MG63 (cell line): Measurements from ENCODE around the gene PHLDA3. TPM values are rescaled to one million over a fixed set of nuclear protein-coding genes. Genes with fewer than 3 reads are reported as not detected.

ENCODE experiments used
- DNase-seq: peaks from one replicate; pipeline ENCODE4 v3.0.0-alpha.2; 2020
- H3K27me3 ChIP-seq: fragments of 250-450 bp; sonication (Bioruptor Pico); 2 replicates; pipeline ENCODE4 v1.5.1; 2020; ENCODE audit warnings: mild to moderate bottlenecking, moderate library complexity
- H3K36me3 ChIP-seq: fragments of 250-450 bp; sonication (Bioruptor Pico); 2 replicates; pipeline ENCODE4 v1.5.1; 2020; ENCODE audit warnings: mild to moderate bottlenecking, moderate library complexity
- H3K4me3 ChIP-seq: fragments of 250-450 bp; sonication (Bioruptor Pico); 2 replicates; pipeline ENCODE4 v1.5.1; 2020; ENCODE audit warnings: mild to moderate bottlenecking, moderate library complexity
- H3K9me3 ChIP-seq: fragments of 250-450 bp; sonication (Bioruptor Pico); 2 replicates; pipeline ENCODE4 v1.5.1; 2020; ENCODE audit warnings: mild to moderate bottlenecking, moderate library complexity
- total RNA-seq: library from RNA; depleted of rRNA; stranded (reverse); fragments of >200 nt; shearing (Covaris generic); gene quantifications from 2 replicates; pipeline ENCODE4 v1.2.3, GENCODE V29; 2014; ENCODE audit warnings: low replicate concordance; rRNA removed

PHLDA3 gene
- total RNA-seq, result 51.7 and 72.2 TPM in 2 replicates

- H3K27me3 ChIP-seq, result no peaks in the 10 kb centered on the region
- peak; percentile 95 for DNase-seq
- peak within 1 kb of the TSS; percentile 69 for H3K4me3 ChIP-seq
- H3K9me3 ChIP-seq, result no peaks in the 10 kb centered on the region
- peaks cover 23% of the 10 kb centered on the region for H3K36me3 ChIP-seq
Measured at GRCh38 chr1:201468844-201469644, at the start of gene PHLDA3. Gene PHLDA3, minus strand, starts transcription at chr1:201469188. Its CDS starts 402 bp downstream, at chr1:201468786.

DNA sequence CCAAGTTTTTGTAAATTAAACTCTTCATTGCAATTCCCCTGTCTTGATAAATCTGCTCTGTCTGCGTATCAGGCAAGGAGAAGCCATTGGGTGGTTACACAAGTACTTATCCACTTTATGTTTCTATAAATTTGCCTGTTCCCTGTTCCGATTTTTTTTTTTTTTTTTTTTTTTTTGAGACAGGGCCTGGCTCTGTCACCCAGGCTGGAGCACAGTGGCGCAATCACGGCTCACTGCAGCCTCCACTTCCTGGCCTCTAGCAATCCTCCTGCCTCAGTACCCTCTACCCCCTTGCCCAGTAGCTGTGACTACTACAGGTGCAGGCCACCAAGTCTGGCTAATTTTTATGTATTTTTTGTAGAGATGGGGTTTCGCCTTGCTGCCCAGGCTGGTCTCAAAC is 49.1 kb upstream of the PHLDA3 start:
- DNase-seq, result no peak
- H3K9me3 ChIP-seq, result peaks cover under 1% of the 10 kb centered on the region
- H3K4me3 ChIP-seq, result no peak overlapping the region
- H3K27me3 ChIP-seq, result no peaks in the 10 kb centered on the region
- H3K36me3 ChIP-seq, result no peaks in the 10 kb centered on the region

DNA sequence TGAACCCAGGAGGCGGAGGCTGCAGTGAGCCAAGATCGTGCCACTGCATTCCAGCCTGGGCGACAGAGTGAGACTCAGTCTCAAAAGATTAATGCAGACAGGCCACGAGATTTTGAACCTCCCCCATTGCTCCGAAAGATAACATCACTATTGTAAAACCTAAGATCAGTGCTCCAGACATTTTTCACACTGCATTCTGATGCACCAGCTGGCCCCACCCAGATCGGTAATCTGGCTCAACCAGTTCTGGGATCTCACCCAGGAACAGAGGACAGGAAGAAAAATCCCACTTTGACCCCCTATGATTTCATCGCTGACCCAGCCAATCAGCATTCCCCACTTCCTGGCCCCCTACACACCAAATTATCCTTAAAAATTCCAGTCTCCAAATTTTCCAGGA is 48.6 kb upstream of the PHLDA3 start:
- no peaks in the 10 kb centered on the region for H3K9me3 ChIP-seq
- DNase-seq, result no peak
- no peaks in the 10 kb centered on the region for H3K27me3 ChIP-seq
- H3K4me3 ChIP-seq, result no peak overlapping the region
- no peaks in the 10 kb centered on the region for H3K36me3 ChIP-seq

DNA sequence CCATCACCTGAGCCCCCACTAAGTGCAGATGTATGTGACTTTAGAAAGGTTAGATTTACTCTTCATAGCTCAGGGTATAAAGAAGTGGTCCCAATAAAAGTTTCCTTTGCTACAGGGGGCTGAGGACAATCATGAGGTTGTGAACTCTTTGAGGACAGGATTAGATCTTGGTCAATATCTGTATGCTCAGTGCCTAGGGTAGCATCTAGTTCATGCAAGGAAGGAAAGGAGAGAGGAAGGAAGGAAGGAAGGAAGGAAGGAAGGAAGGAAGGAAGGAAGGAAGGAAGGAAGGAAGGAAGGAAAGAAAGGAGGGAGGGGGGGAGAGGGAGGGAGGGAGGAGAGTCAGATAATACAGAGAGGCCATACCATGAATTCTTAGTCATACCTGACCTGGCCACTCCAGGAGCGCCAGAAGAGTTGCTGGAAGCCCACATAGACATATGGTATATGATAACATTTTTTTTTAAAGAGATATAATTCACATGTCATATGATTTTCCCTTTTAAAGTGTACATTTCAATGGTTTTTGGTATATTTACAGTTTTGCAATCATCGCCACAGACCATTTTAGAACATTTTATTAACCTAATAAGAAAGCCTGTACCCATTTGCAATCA is 47.6 kb upstream of the PHLDA3 start:
- Histone ChIP-seq H3K36me3 (no peaks in the 10 kb centered on the region), H3K9me3 (no peaks in the 10 kb centered on the region), H3K27me3 (no peaks in the 10 kb centered on the region), H3K4me3 (no peak overlapping the region)
- DNase-seq, result no peak

- no peaks in the 10 kb centered on the region for H3K27me3 ChIP-seq
- DNase-seq, result no peak
- H3K4me3 ChIP-seq, result no peak overlapping the region
- H3K36me3 ChIP-seq, result no peaks in the 10 kb centered on the region
- H3K9me3 ChIP-seq, result no peaks in the 10 kb centered on the region
Measured at GRCh38 chr1:201515895-201516294, 46.9 kb upstream of the PHLDA3 start.

DNA sequence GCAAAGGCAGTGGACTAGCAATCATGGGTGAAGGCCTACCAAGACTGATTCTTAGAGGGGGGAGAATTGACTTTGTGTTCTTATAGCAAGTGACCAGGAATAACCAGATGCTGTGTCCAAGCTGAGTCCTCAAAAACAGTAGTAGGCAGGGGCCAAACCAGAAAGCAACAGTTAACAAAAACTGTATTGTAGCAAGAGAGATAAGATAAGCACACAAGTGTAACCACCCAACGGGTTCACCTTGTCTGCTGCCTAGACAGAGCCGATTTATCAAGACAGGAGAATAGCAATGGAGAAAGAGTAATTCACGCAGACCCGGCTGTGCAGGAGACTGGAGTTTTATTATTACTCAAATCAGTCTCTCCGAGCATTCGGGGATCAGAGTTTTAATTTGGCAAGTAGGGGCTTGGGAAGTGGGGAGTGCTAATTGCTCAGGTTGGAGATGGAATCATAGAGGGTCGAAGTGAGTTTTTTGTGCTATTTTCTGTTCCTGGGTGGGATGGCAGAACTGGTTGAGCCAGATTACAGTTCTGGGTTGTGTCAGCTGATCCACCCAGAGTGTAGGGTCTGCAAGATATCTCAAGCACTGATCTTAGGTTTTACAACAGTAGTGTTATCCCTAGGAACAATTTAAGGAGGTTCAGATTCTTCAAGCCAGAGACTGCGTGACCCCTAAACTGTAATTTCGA is 46.2 kb upstream of the PHLDA3 start:
- Histone ChIP-seq H3K4me3 (no peak overlapping the region), H3K27me3 (no peaks in the 10 kb centered on the region), H3K36me3 (no peaks in the 10 kb centered on the region), H3K9me3 (no peaks in the 10 kb centered on the region)
- DNase-seq, result no peak

DNA sequence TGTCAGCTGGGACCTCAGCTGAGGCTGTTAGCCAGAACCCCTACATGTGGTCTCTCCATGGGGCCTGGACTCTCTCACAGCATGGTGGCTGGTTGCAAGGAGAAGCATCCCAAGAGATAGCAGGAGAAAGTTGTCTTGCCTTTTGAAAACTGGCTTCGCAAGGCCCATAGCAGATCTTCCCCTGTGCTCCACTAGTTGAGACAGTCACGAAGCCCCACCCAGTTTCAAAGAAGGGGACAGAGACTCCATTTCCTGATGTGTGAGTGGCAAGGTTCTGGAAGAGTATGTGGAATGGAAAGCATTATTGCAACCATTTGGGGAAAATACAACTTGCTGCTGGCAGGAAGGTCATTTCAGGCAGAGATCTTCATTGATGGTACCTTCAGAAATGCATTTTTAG is 45.5 kb upstream of the PHLDA3 start:
- H3K9me3 ChIP-seq, result no peaks in the 10 kb centered on the region
- H3K27me3 ChIP-seq, result no peaks in the 10 kb centered on the region
- DNase-seq, result no peak
- H3K36me3 ChIP-seq, result no peaks in the 10 kb centered on the region
- H3K4me3 ChIP-seq, result no peak overlapping the region

- H3K9me3 ChIP-seq, result no peaks in the 10 kb centered on the region
- H3K4me3 ChIP-seq, result no peak overlapping the region
- DNase-seq, result no peak
- no peaks in the 10 kb centered on the region for H3K27me3 ChIP-seq
- H3K36me3 ChIP-seq, result no peaks in the 10 kb centered on the region
Measured at GRCh38 chr1:201513498-201514243, 44.7 kb upstream of the PHLDA3 start.

DNA sequence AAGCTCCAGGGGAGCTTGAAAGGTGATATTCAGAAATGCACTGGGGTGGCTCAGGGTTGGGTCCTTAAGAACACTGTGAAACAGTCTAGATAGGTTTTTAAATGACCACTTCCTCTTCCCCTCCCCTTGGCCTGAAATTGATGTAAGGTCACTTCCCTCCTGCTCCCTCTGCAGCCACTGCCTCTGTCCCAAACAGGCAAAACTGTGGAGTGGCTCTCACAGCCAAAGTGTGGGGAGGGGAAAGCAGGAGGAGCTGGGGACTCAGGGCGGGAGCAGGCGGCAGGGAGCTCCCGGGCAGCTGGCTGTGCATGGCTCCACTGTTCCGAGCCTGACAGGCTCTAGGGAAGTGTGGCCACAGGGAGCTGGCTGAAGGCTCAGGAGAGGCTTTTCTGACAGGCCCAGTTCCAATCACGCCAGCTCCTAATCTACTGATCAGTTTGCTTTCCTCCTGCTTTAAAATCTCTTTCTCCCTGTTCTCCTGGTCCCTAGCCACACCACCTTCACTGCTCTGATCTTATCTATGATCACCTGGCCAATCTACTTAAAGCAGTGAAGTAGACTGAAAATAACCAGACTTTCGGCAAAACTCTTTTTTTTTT is 43.1 kb upstream of the PHLDA3 start:
- Histone ChIP-seq H3K9me3 (no peaks in the 10 kb centered on the region), H3K36me3 (no peaks in the 10 kb centered on the region), H3K27me3 (no peaks in the 10 kb centered on the region), H3K4me3 (no peak overlapping the region)
- DNase-seq, result no peak

DNA sequence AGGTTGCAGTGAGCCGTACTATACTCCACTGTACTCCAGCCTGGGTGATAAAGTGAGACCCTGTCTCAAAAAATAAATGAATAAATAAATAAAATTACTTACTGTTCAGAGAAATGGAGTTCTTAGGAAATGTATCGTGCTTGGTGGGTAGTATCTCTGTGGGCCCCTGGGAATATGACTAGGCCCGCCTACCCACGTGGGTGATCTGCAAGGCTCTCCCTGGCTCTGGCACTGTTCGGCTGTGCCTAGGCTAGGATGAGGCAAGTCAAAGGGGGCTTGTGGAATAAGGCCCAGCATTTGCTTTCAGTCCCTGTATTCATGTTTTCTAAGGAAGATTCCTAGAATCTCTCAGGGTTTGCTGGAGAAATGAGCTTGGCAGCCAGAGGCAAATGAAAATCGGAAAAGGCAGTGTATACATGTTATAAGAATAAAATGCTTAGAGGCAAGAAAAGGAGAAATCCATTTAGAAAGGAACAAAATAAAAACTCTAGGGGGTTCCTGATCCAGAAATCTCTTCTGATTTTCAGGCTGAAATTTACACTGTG is 42.5 kb upstream of the PHLDA3 start:
- H3K9me3 ChIP-seq, result no peaks in the 10 kb centered on the region
- H3K27me3 ChIP-seq, result no peaks in the 10 kb centered on the region
- H3K4me3 ChIP-seq, result no peak overlapping the region
- H3K36me3 ChIP-seq, result no peaks in the 10 kb centered on the region
- no peak for DNase-seq

DNA sequence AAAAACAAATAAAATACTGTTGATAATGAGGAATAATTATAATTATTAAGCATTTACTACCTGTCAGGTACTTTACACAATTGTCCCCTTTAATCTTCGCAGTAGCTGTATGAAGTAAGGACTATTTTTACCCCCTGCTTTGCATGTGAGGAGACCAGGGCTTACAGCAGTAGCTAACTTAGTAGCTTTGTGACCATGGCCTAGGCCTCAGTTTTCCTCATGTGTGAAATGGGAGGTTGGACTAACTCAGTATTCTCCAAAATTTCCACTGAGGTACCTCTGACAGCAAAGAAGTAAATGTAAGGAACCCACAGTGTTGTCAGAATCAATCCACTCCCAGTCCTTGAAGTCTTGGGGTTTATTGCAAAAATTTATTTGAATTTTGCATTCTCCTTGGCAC is 41.7 kb upstream of the PHLDA3 start:
- Histone ChIP-seq H3K27me3 (no peaks in the 10 kb centered on the region), H3K9me3 (no peaks in the 10 kb centered on the region), H3K36me3 (no peaks in the 10 kb centered on the region), H3K4me3 (no peak overlapping the region)
- no peak for DNase-seq

- Histone ChIP-seq H3K36me3 (no peaks in the 10 kb centered on the region), H3K4me3 (no peak overlapping the region), H3K9me3 (no peaks in the 10 kb centered on the region), H3K27me3 (no peaks in the 10 kb centered on the region)
- no peak for DNase-seq
Measured at GRCh38 chr1:201509601-201510374, 40.8 kb upstream of the PHLDA3 start.

- Histone ChIP-seq H3K36me3 (no peaks in the 10 kb centered on the region), H3K9me3 (no peaks in the 10 kb centered on the region), H3K4me3 (no peak overlapping the region), H3K27me3 (no peaks in the 10 kb centered on the region)
- no peak for DNase-seq
Measured at GRCh38 chr1:201508809-201509208, 39.8 kb upstream of the PHLDA3 start.

GRCh38 chr1:201507360-201507675 is 38.3 kb upstream of the PHLDA3 start:
- Histone ChIP-seq H3K27me3 (no peaks in the 10 kb centered on the region), H3K9me3 (no peaks in the 10 kb centered on the region), H3K36me3 (no peaks in the 10 kb centered on the region), H3K4me3 (peak overlapping the region; percentile 60)
- DNase-seq, result no peak

GRCh38 chr1:201506557-201507359 is 37.8 kb upstream of the PHLDA3 start, which contains the start of gene CSRP1:
Gene CSRP1, minus strand, starts transcription at chr1:201507123. Its CDS starts 10,820 bp downstream, at chr1:201496303.
- no peaks in the 10 kb centered on the region for H3K36me3 ChIP-seq
- peak; percentile 89 for DNase-seq

More at GRCh38 chr1:201506557-201507359, 37.8 kb upstream of the PHLDA3 start, which contains the start of gene CSRP1:
- no peaks in the 10 kb centered on the region for H3K9me3 ChIP-seq
- H3K27me3 ChIP-seq, result no peaks in the 10 kb centered on the region
- peak within 1 kb of the TSS; percentile 60 for H3K4me3 ChIP-seq
